Pancreas (tissue), 10 donors: Measurements from ENCODE around the gene PTGER2. TPM values are rescaled to one million over a fixed set of nuclear protein-coding genes. Genes with fewer than 3 reads are reported as not detected.
A peak's percentile ranks its signal among the peaks of the same experiment; 100 is the strongest.

Experiments
- ATAC-seq, 4 donors: fragments of 200-7000 bp; cut with Tn5 transposase; one replicate each; pipeline versions ENCODE4 v1.8.0 to v1.9.1; 2020; ENCODE audit warnings: mild to moderate bottlenecking in 4 of 4, moderate library complexity in 4 of 4
- DNase-seq, 6 donors: peaks; one replicate each; pipeline ENCODE4 v3.0.0-alpha.2; 2020
- FAIRE-seq: peaks from 2 replicates; lab custom pipeline; 2012; peaks lifted over from hg19 to GRCh38; lab: Jason Lieb, UNC
- H3K27ac ChIP-seq, 4 donors: fragments of 200-600 bp; sonication (generic); 1 replicate in 3 of 4; 2 replicates in 1 of 4; pipeline versions ENCODE4 v1.5.0 to v1.8.0; 2020
- H3K27me3 ChIP-seq, 4 donors: fragments of 200-600 bp; one replicate each; pipeline ENCODE4 v1.8.0; 2021
- H3K36me3 ChIP-seq, 3 donors: fragments of 200-600 bp; sonication (generic) in 1 of 3; one replicate each; pipeline versions ENCODE4 v1.5.0 to v1.8.0; 2020 to 2021
- H3K4me1 ChIP-seq, 3 donors: fragments of 200-600 bp; one replicate each; pipeline ENCODE4 v1.8.0; 2021
- H3K4me3 ChIP-seq, 4 donors: fragments of 200-600 bp; sonication (generic) in 2 of 4; one replicate each; pipeline versions ENCODE4 v1.5.0 to v1.8.0; 2020 to 2021
- H3K9me3 ChIP-seq, 4 donors: fragments of 200-600 bp; one replicate each; pipeline ENCODE4 v1.8.0; 2021
- CTCF ChIP-seq, 4 donors: fragments of 200-600 bp; sonication (generic) in 3 of 4; IDR thresholded peaks; one replicate each; pipeline versions ENCODE4 v1.5.0 to v1.8.0; 2021; ENCODE audit warnings: antibody characterized with exemption in 4 of 4
- WGBS, 2 donors: extraction: QIAGEN DNeasy Blood & Tissue Kit; methylation state at CpG; one replicate each; pipeline ENCODE4 v1.1.7; 2013; 5-methylcytosine and 5-hydroxymethylcytosine counted together
- intact Hi-C, 3 donors: fragments of 100-400 bp; cut with DNase I; formaldehyde crosslinking; loops; one replicate each; pipeline versions ENCODE4 v1.11.1 to v1.14.2; 2022
- polyA plus RNA-seq, 2 donors: library from polyadenylated mRNA; stranded (reverse); fragments of 200-250 nt; gene quantifications; one replicate each; pipeline ENCODE4 v1.2.3, GENCODE V29; 2013
- total RNA-seq, 6 donors: library from RNA; stranded (reverse); fragmentation: NEBNext Ultra II Directional in 4 of 6; extraction: Animal tissue kit (Norgen Biotek cat#: 25700) in 4 of 6; gene quantifications; one replicate each; pipeline versions ENCODE4 v1.2.1 to v1.2.4, GENCODE V29; 2021 to 2023
- donor health status: healthy with polysubstance abuse.
- donor health status: DM: no; HTN: no; CAD: no; lungs with moderate emphysema.
- donor health status: DM: no; HTN: no; CAD: no.
- donor health status: control.
- donor health status: control.
- donor health status: Bipolar disorder and iron deficiency.
- donor health status: DM: yes; HTN: yes; CAD: no.
- donor health status: DM: no; HTN: no; CAD: no.
- donor health status: DM: no; HTN: no; CAD: no.
- donor health status: DM: yes; HTN: yes; CAD: no.

Gene PTGER2
- total and polyA plus RNA-seq, 8 donors = 0.23 to 2.0 (median 0.43) TPM; not detected in 2

GRCh38 chr14:52299692-52300278 is 14.3 kb upstream of the PTGER2 start:
- Histone ChIP-seq H3K27me3 (no peaks in the 10 kb centered on the region), H3K27ac (no peak overlapping the region), H3K4me1 (no peaks in the 10 kb centered on the region), H3K9me3 (no peaks in the 10 kb centered on the region), H3K36me3 (no peaks in the 10 kb centered on the region), H3K4me3 (no peak overlapping the region)
- TF ChIP-seq CTCF (IDR thresholded peaks at IDR 0.05) = peak in 3 of 4 donors; percentile 39 to 50 (median 43)
- intact Hi-C loops = no loop called here
- DNase-seq (no peak), FAIRE-seq (peak; percentile 98), ATAC-seq (peak; percentile 70 to 88 (median 84))

- no peak overlapping the region for H3K4me3 ChIP-seq
- DNase-seq (no peak), FAIRE-seq (no peak), ATAC-seq (no peak)
- TF ChIP-seq CTCF (IDR thresholded peaks at IDR 0.05) = no peak
- no peaks in the 10 kb centered on the region for H3K27me3 ChIP-seq
- no peaks in the 10 kb centered on the region for H3K36me3 ChIP-seq
- 46 to 59% methylated on average over 4 of the region's 4 CpGs for WGBS, 2 donors
- H3K9me3 ChIP-seq = no peaks in the 10 kb centered on the region
- intact Hi-C loops = no loop called here
- no peak overlapping the region for H3K27ac ChIP-seq
- no peaks in the 10 kb centered on the region for H3K4me1 ChIP-seq
These were observed 10.9 kb upstream of the PTGER2 start for GRCh38 chr14:52303236-52303635.

DNA sequence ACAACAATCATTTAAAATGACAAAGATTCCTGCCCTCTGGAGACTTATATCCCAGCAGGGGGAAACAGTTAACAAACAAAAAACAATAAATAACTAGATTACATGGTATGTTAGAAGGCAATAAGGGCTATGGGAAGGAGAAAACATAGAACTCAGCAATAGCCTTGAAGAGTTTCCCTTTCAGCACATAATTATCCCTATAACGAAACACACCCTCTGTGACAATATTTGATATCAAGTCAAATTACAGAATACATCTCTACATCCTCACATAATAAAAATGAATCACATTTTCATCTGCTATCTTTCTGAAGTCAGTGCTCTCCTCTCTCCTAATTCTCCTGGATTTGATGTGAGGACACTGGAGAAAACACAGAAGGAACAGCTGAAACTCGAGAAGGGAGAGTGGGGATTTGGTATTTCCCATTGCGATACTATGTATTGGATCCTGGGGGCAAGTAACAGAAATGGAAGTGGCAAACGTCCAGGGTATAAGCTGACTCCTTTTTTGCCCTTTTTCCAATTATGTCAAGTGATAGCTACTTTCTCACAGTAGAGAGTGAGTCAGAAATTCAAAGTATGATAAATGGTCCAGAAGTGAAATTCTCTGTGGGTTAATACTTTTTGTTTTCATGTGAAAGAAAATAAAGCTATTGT is 9.7 kb upstream of the PTGER2 start:
- Histone ChIP-seq H3K27me3 (no peaks in the 10 kb centered on the region), H3K9me3 (no peaks in the 10 kb centered on the region), H3K4me3 (no peak overlapping the region), H3K4me1 (no peaks in the 10 kb centered on the region), H3K27ac (no peak overlapping the region), H3K36me3 (no peaks in the 10 kb centered on the region)
- intact Hi-C loops = no loop called here
- TF ChIP-seq CTCF (IDR thresholded peaks at IDR 0.05) = no peak
- FAIRE-seq (no peak), DNase-seq (no peak), ATAC-seq (no peak)
- 67 to 75% methylated on average over 4 of the region's 4 CpGs for WGBS, 2 donors

DNA sequence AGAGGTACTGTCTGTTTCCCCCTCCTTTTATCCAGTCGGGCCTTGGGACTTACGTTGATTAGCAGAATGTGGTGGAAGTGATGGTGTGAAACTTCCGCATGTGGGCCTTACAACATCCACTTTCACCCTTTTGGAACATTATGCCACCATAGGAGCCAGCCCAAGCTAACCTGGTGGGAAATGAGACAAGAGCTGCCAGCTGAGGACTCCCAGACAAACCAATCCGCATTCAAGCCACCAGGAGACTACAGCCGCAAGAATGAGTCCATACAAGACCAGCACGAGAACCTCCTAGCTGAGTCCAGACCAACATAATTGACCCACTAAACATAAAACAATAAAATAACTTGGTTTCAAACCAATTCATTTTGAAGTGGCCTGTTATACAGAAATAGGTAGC is 9.1 kb upstream of the PTGER2 start:
- intact Hi-C loops = no loop called here
- FAIRE-seq = no peak

More for the DNA sequence above, 9.1 kb upstream of the PTGER2 start:
- DNase-seq (no peak), ATAC-seq (no peak)
- no peak for TF ChIP-seq CTCF (IDR thresholded peaks at IDR 0.05)
- no peaks in the 10 kb centered on the region for H3K36me3 ChIP-seq
- H3K4me3 ChIP-seq = no peak overlapping the region
- no peaks in the 10 kb centered on the region for H3K27me3 ChIP-seq
- no peaks in the 10 kb centered on the region for H3K4me1 ChIP-seq
- no peak overlapping the region for H3K27ac ChIP-seq
- 89 to 90% methylated on average over 6 of the region's 6 CpGs for WGBS, 2 donors
- no peaks in the 10 kb centered on the region for H3K9me3 ChIP-seq
